NCI-H69 (cell line): ENCODE results near the gene CLNK.
A peak's percentile ranks its signal among the peaks of the same experiment; 100 is the strongest.

Experiments used
- DNase-seq: peaks from one replicate; lab custom pipeline; 2025; lab: John Stamatoyannopoulos, UW

The CLNK gene

GRCh38 chr4:10612476-10612875, 72.1 kb downstream of the CLNK start:
- no peak for DNase-seq

- DNase-seq = peak; percentile 5
Observed at GRCh38 chr4:10611673-10612072, 72.9 kb downstream of the CLNK start.

- DNase-seq = no peak
Observed at GRCh38 chr4:10608501-10609219, 75.9 kb downstream of the CLNK start.

- no peak for DNase-seq
Observed at GRCh38 chr4:10607206-10607605, 77.4 kb downstream of the CLNK start.

- DNase-seq = no peak
Observed at GRCh38 chr4:10606483-10607155, 77.9 kb downstream of the CLNK start.

- no peak for DNase-seq
Observed at GRCh38 chr4:10605746-10606482, 78.7 kb downstream of the CLNK start.

GRCh38 chr4:10605031-10605430, 79.5 kb downstream of the CLNK start:
- DNase-seq = no peak

GRCh38 chr4:10599574-10599973, 85.0 kb downstream of the CLNK start:
- DNase-seq = peak; percentile 8

GRCh38 chr4:10598829-10599228, 85.7 kb downstream of the CLNK start:
- no peak for DNase-seq

- DNase-seq = no peak
Observed at GRCh38 chr4:10596586-10597290, 87.8 kb downstream of the CLNK start.

- DNase-seq = peak; percentile 35
Observed at GRCh38 chr4:10593130-10593529, 91.4 kb downstream of the CLNK start.

GRCh38 chr4:10590896-10591295, 93.7 kb downstream of the CLNK start:
- DNase-seq = no peak

- DNase-seq = peak; percentile 42
Observed at GRCh38 chr4:10589799-10590198, 94.8 kb downstream of the CLNK start.

GRCh38 chr4:10589321-10589720, 95.2 kb downstream of the CLNK start:
- DNase-seq = peak; percentile 69

GRCh38 chr4:10587697-10588096, 96.9 kb downstream of the CLNK start:
- DNase-seq = no peak

GRCh38 chr4:10587296-10587695, 97.3 kb downstream of the CLNK start:
- no peak for DNase-seq

- peak; percentile 2 for DNase-seq
Observed at GRCh38 chr4:10584042-10584441, 100.5 kb downstream of the CLNK start.

- DNase-seq = no peak
Observed at GRCh38 chr4:10582951-10583350, 101.6 kb downstream of the CLNK start.

GRCh38 chr4:10582059-10582686, 102.4 kb downstream of the CLNK start:
- DNase-seq = peak; percentile 64

GRCh38 chr4:10581022-10581421, 103.5 kb downstream of the CLNK start:
- no peak for DNase-seq

GRCh38 chr4:10579648-10580047, 104.9 kb downstream of the CLNK start:
- no peak for DNase-seq
